Astrocyte (in vitro differentiated cells and primary cell): ENCODE data around the gene EGFLAM.

Experiments
- CTCF ChIP-seq: IDR thresholded peaks from 2 replicates; pipeline ENCODE4 v1.5.1; 2011; ENCODE audit warnings: low read depth, mild to moderate bottlenecking, inconsistent platforms, low read length, moderate library complexity; ENCODE audit not compliant: insufficient read depth
- EZH2 ChIP-seq: IDR thresholded peaks from 2 replicates; pipeline ENCODE4 v1.6.1; 2012; ENCODE audit warnings: mild to moderate bottlenecking, low read length, inconsistent platforms; ENCODE audit not compliant: insufficient read depth

- TF ChIP-seq CTCF = no peak
- TF ChIP-seq EZH2 = no peak
Measured at GRCh38 chr5:38245307-38245706, 13.1 kb upstream of the EGFLAM start.
